NCI-H2107 treated with DMSO at 0.1 percent for 48 hours (cell line): Measurements from ENCODE around the gene GDF15.
"Not testable (repeated sequence)": the region's sequence is repeated elsewhere in the genome, so short reads cannot be mapped to it uniquely, and the experiment has no call there.

ENCODE experiments used
- DNase-seq: peaks from one replicate; lab custom pipeline; 2025; ENCODE audit not compliant: unreplicated experiment; lab: John Stamatoyannopoulos, UW

Gene GDF15

GRCh38 chr19:18390065-18390907, 4.3 kb downstream of the GDF15 start:
- DNase-seq: no peak

DNA sequence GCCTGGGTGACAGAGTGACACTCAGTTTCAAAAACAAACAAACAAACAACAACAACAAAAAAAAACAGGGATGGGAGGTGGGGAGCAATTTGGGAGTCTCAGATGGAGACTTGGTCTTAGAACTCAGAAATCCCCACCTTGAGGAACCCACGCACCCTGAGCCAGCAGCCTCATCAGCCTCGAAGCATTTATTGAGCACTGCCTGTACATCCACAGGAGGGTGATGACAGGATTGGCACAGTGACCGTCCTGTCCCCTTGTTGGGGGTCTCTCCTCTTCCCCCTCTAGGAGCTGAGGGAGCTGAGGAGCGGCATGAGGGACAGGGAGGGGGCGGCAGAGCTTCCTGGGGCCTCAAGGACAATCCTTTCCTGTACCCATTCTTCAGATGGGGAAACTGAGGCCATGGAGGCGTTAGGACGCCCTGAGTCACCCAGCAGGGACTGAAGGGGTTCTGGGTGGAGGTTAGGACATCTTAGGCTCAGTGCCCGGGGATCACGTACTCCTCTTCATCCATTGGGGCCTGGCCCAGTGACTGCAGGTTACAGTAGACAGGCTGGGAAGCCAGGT, 5.6 kb downstream of the GDF15 start:
- DNase-seq: no peak

DNA sequence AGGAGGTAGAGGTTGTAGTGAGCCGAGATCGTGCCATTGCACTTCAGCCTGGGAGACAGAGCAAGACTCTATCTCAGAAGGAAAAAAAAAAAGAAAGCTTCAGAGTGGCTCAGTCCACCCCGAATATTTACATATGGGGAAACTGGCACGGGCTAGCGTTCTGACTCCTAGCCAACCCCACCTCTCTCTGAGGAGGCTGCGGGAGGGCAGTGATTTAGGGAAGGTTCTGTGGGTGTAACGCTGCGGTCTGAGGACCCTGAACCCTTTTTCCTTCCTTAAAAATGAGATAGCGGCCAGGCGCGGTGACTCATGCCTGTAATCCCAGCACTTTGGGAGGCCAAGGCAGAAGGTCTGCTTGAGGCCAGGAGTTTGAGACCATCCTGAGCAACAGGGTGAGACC, 6.5 kb downstream of the GDF15 start:
- no peak for DNase-seq

DNA sequence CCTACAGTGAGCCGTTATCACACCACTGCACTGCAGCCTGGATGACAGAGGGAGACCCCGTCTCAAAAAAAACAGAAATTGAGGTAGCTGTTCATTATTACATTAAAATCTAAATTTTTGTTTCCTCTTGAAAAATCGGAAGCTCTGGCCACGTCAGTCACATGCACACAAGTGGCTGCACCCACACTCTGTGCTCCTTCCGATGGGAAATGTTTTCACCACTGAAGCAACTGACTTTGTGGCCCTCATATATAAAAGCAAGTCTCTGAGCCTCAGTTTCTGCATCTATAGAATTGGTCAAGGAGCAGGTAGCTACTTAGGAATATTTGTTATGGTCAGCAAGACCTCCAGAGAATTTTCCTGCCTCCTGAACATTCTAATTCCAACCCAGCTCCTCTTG, 7.0 kb downstream of the GDF15 start:
- no peak for DNase-seq

- DNase-seq: no peak
Observed at GRCh38 chr19:18393836-18394235, 7.9 kb downstream of the GDF15 start.

DNA sequence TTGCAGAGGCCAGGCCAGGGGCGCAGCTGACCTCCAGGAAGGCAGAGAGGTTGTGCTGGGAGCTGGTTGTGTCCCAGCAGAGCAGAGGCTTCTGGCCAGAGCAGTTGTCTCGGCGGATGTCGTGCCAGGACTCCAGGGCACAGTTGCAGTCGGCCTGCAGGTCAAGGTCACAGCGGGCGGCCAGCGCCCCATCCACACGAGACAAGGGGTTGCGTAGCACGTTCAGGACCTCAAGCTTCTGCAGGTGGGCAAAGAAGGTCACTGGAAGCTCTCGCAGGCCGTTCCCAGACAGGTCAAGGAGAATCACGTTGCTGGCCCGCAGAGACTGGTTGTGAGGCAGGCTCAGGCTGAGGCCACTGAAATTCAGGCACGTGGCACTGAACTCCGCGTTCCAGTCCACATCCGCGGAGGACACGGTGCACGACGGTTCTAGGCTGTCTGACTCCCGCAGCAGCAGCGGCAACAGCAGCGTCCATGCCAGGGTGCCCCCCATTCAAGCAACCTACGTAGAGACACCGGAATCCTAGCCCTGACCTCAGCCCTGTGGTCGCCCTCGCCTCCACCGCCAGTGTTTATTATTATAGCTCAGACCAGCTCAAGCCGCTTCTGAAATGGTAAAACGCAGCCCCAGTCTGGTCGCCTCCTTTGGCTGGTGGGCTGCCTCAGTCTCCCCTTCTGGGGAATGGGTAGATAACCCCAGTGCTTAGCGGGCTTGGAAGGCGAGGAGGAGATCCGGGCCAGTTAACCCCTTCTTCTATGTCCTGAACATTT, 10.7 kb downstream of the GDF15 start:
- DNase-seq: no peak

- DNase-seq: no peak
Observed at GRCh38 chr19:18397242-18398202, 11.6 kb downstream of the GDF15 start, which contains the start of gene LRRC25. Gene LRRC25, minus strand, starts transcription at chr19:18397622. Its CDS starts 659 bp downstream, at chr19:18396963.

GRCh38 chr19:18399008-18399407, 13.1 kb downstream of the GDF15 start:
- no peak for DNase-seq

GRCh38 chr19:18401580-18402112, 15.7 kb downstream of the GDF15 start:
- DNase-seq: no peak

DNA sequence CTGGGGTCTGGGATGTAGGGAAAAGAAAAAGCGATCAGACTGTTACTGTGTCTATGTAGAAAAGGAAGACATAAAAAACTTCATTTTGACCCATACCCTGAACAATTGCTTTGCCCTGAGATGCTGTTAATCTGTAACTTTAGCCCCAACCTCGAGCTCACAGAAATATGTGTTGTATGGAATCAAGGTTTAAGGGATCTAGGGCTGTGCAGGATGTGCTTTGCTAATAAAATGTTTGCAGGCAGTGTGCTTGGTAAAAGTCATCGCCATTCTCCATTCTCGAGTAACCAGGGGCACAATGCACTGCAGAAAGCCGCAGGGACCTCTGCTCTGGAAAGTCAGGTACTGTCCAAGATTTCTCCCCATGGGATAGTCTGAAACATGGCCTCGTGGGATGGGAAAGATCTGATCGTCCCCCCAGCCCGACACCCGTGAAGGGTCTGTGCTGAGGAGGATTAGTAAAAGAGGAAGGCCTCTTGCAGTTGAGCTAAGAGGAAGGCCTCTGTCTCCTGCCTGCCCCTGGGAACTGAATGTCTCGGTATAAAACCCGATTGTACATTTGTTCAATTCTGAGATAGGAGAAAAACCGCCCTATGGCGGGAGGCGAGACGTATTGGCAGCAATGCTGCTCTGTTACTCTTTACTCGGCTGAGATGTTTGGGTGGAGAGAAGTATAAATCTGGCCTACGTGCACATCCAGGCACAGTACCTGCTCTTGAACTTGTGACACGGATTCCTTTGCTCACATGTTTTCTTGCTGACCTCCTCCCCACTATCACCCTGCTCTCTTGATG, 16.7 kb downstream of the GDF15 start:
- not testable (repeated sequence) for DNase-seq

DNA sequence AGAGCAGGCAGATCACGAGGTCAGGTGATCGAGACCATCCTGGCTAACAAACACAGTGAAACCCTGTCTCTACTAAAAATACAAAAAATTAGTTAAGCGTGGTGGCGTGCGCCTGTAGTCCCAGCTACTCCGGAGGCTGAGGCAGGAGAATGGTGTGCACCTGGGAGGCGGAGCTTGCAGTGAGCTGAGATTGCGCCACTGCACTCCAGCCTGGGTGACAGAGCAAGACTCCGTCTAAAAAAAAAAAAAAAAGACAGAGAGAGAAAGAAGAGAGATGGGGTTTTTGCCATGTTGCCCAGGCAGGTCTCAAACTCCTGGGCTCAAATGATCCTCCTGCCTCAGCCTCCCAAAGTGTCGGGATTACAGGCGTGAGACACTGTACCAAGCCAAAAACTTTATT, 19.8 kb downstream of the GDF15 start:
- not testable (repeated sequence) for DNase-seq

GRCh38 chr19:18406749-18407148, 20.8 kb downstream of the GDF15 start:
- DNase-seq: no peak

GRCh38 chr19:18408053-18408476, 22.1 kb downstream of the GDF15 start:
- DNase-seq: peak; percentile 16

- no peak for DNase-seq
Observed at GRCh38 chr19:18412610-18413239, 26.8 kb downstream of the GDF15 start.

DNA sequence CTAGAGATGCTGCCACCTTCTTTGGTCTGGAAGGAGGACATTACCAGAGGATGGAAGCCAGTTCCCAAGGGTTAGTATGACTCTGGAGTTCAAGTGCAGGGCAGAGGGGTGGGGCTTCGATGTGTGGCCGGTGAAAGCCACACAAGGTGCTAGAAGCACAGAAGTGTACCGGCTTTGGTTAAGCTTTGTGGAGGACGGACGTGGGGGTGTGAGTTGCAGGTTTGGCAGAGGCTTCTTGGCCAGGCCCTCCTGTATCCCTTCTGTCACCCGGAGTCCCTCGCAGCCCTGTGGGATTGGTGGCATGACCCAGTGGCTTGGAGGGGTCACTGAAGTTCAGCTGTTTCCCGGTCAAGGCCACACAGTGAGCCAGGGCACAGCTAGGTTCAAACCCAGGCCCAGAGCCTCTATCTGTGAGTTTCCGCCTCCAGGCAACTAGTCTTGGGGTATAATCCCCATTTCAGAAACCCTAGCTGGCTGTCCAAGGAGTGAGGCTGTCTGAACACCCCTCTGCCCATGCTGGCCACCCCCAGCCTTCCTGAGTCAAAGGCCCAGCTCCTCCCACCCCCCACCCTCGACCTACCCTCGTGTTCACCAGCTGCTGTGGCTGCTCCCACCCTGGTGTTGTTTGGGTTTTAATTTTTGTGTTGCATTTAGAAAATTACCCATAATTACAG, 28.7 kb downstream of the GDF15 start:
- DNase-seq: no peak

- no peak for DNase-seq
Observed at GRCh38 chr19:18415178-18415867, 29.4 kb downstream of the GDF15 start.

DNA sequence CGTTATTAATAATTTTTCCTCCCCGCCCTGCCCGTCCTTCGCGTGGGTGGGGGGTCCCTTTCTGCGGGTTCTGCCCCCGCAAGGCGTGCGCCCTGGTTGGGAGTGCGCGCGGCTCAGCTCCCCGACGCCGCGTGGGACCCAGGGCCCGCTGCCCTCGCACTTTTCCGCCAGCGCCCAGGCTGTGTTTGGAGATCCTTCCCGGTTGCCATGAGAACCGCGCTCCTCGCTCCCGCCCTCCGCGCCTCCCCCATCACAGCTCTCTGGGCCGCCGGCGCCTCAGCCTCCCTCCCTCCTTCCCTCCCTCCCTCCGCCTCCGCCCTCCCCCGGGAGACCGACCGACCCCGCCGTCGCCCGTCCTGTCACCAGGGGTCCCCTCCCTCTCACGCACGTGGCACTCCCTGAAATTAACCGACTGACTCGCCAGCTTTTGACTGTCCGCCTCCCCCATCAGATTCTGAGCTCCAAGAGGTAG, 30.9 kb downstream of the GDF15 start:
- no peak for DNase-seq
